ENCODE results near the gene OR6C70. TPM values are rescaled to one million over a fixed set of nuclear protein-coding genes. Genes with fewer than 3 reads are reported as not detected.

The OR6C70 gene
- polyA plus RNA-seq, 3 donors: not detected

GRCh38 chr12:55515696-55516095 is 45.8 kb upstream of the OR6C70 start:
- H3K27ac Mint-ChIP-seq: no peak overlapping the region
- DNase-seq: no peak
- H3K9me3 ChIP-seq (replicated peaks in 1 of 2; ENCODE audit: control insufficient read depth in 1 of 2, insufficient read depth in 1 of 2, low read length in 2 of 2): peaks cover 4 to 15% of the 10 kb centered on the region in 2 donors
- peaks cover 16 to 27% (median 21%) of the 10 kb centered on the region in 7 donors for H3K9me3 Mint-ChIP-seq
- H3K4me1 ChIP-seq (ENCODE audit: control insufficient read depth in 1 of 2, insufficient read depth in 2 of 2, low read length in 2 of 2): no peaks in the 10 kb centered on the region
- H2AFZ ChIP-seq (ENCODE audit: insufficient read depth, low read depth, low read length, poor library complexity, severe bottlenecking): no peak overlapping the region
- no peak for TF ChIP-seq CTCF (IDR thresholded peaks at IDR 0.05)
- no peaks in the 10 kb centered on the region for H3K27me3 ChIP-seq (ENCODE audit: control insufficient read depth in 2 of 2, insufficient read depth in 2 of 2, low read length in 2 of 2)
- no peaks in the 10 kb centered on the region for H3K79me2 ChIP-seq (ENCODE audit: insufficient read depth, low read length)
- WGBS (ENCODE audit: insufficient coverage): 60% methylated on average over 1 of the region's 1 CpG
- H3K36me3 ChIP-seq (replicated peaks in 1 of 2; ENCODE audit: control insufficient read depth in 1 of 2, insufficient read depth in 2 of 2, low read length in 2 of 2): no peaks in the 10 kb centered on the region
- H3K27ac ChIP-seq (ENCODE audit: low read depth in 1 of 2, low read length in 2 of 2): no peak overlapping the region
- H3K4me2 ChIP-seq (replicated peaks; ENCODE audit: extremely low read depth, low read length, poor library complexity, severe bottlenecking): no peak overlapping the region
- intact Hi-C loops (cut with micrococcal nuclease): no loop called here
- no peaks in the 10 kb centered on the region for H3K4me1 Mint-ChIP-seq
- no peak overlapping the region for H3K4me3 ChIP-seq (replicated peaks in 1 of 3; ENCODE audit: low read depth in 2 of 3, low read length in 3 of 3)
- no peak overlapping the region for H3K9ac ChIP-seq (ENCODE audit: insufficient read depth, low read length, poor library complexity, severe bottlenecking)
- H3K4me3 Mint-ChIP-seq: no peak overlapping the region
- H3K27me3 Mint-ChIP-seq (ENCODE audit: low read depth in 3 of 3): peaks cover 2 to 4% (median 4%) of the 10 kb centered on the region in 3 donors
- no peaks in the 10 kb centered on the region for H3K36me3 Mint-ChIP-seq
- H4K20me1 ChIP-seq (ENCODE audit: insufficient read depth, low read length): no peaks in the 10 kb centered on the region

GRCh38 chr12:55501601-55502000 is 31.7 kb upstream of the OR6C70 start:
- Histone ChIP-seq H3K27me3 (ENCODE audit: control insufficient read depth in 2 of 2, insufficient read depth in 2 of 2, low read length in 2 of 2) (no peaks in the 10 kb centered on the region), H3K9ac (ENCODE audit: insufficient read depth, low read length, poor library complexity, severe bottlenecking) (no peak overlapping the region), H3K9me3 (replicated peaks in 1 of 2; ENCODE audit: control insufficient read depth in 1 of 2, insufficient read depth in 1 of 2, low read length in 2 of 2) (no peaks in the 10 kb centered on the region), H3K4me1 (ENCODE audit: control insufficient read depth in 1 of 2, insufficient read depth in 2 of 2, low read length in 2 of 2) (no peaks in the 10 kb centered on the region), H3K36me3 (replicated peaks in 1 of 2; ENCODE audit: control insufficient read depth in 1 of 2, insufficient read depth in 2 of 2, low read length in 2 of 2) (no peaks in the 10 kb centered on the region), H4K20me1 (ENCODE audit: insufficient read depth, low read length) (no peaks in the 10 kb centered on the region), H3K27ac (ENCODE audit: low read depth in 1 of 2, low read length in 2 of 2) (no peak overlapping the region), H3K79me2 (ENCODE audit: insufficient read depth, low read length) (no peaks in the 10 kb centered on the region), H3K4me2 (replicated peaks; ENCODE audit: extremely low read depth, low read length, poor library complexity, severe bottlenecking) (no peak overlapping the region), H3K4me3 (replicated peaks in 1 of 3; ENCODE audit: low read depth in 2 of 3, low read length in 3 of 3) (no peak overlapping the region), H2AFZ (ENCODE audit: insufficient read depth, low read depth, low read length, poor library complexity, severe bottlenecking) (no peak overlapping the region)
- Mint-ChIP-seq H3K27me3 (ENCODE audit: low read depth in 3 of 3) (peaks cover 2 to 8% (median 5%) of the 10 kb centered on the region in 3 donors), H3K9me3 (peaks cover 0 to 4% (median 0%) of the 10 kb centered on the region in 7 donors), H3K36me3 (no peaks in the 10 kb centered on the region), H3K4me3 (no peak overlapping the region), H3K27ac (no peak overlapping the region), H3K4me1 (no peaks in the 10 kb centered on the region)
- intact Hi-C loops (cut with micrococcal nuclease): no loop called here
- WGBS (ENCODE audit: insufficient coverage): no CpG with 5 or more reads among the region's 2 CpGs
- no peak for DNase-seq
- TF ChIP-seq CTCF (IDR thresholded peaks at IDR 0.05): no peak

All from CD14-positive monocyte (primary cell).